Measurements from ENCODE around the gene NPPB. TPM values are rescaled to one million over a fixed set of nuclear protein-coding genes. Genes with fewer than 3 reads are reported as not detected.
A peak's percentile ranks its signal among the peaks of the same experiment; 100 is the strongest.

The NPPB gene
- total and polyA plus RNA-seq, 9 of the 15 experiments (the other 6 are each of a cell fraction or from before 2014, with no cell fraction given): not detected

DNA sequence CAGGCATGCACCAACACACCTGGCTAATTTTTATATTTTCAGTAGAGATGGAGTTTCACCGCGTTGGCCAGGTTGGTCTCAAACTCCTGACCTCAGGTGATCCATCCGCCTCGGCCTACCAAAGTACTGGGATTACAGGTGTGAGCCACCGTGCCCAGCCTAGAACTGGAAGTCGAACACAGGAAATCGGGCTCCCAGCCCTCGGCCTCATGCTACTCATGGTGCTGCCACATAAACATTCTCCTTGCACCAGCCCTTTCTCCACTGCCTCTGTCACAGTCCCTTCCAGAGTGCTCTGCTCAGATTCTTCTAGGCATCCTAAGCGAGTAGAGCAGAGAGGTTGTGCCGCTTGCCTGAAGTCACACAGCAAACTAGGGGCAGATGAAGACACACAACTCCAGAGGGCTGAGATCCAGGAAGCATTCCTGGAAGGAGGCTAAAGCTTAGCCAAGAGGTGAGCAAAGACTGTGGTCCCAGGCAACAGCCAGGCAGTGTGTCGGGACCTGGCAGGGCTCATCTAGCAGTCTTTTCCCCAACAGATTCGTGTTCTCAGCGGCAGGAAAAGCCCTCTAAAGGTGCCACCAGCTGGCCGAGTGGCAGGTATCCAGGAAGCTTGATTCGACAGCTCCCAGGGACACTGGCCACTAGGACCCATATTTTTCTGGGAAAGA, 29.6 kb upstream of the NPPB start (continued):
- TF ChIP-seq, protein P1, sequence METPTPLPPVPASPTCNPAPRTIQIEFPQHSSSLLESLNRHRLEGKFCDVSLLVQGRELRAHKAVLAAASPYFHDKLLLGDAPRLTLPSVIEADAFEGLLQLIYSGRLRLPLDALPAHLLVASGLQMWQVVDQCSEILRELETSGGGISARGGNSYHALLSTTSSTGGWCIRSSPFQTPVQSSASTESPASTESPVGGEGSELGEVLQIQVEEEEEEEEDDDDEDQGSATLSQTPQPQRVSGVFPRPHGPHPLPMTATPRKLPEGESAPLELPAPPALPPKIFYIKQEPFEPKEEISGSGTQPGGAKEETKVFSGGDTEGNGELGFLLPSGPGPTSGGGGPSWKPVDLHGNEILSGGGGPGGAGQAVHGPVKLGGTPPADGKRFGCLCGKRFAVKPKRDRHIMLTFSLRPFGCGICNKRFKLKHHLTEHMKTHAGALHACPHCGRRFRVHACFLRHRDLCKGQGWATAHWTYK (CRISPR knock-in tag; IDR thresholded peaks at IDR 0.05): no peak
- peak; percentile 60 to 79; a peak in 3 of 4 replicates for TF ChIP-seq KDM1A (IDR thresholded peaks at IDR 0.05)
- no peak for TF ChIP-seq ZNF146 (CRISPR knock-in tag; IDR thresholded peaks at IDR 0.05; ENCODE audit: unreplicated experiment)
- no peak for TF ChIP-seq DMBX1 (CRISPR knock-in tag; IDR thresholded peaks at IDR 0.05; ENCODE audit: borderline replicate concordance)
- TF ChIP-seq, protein P2, sequence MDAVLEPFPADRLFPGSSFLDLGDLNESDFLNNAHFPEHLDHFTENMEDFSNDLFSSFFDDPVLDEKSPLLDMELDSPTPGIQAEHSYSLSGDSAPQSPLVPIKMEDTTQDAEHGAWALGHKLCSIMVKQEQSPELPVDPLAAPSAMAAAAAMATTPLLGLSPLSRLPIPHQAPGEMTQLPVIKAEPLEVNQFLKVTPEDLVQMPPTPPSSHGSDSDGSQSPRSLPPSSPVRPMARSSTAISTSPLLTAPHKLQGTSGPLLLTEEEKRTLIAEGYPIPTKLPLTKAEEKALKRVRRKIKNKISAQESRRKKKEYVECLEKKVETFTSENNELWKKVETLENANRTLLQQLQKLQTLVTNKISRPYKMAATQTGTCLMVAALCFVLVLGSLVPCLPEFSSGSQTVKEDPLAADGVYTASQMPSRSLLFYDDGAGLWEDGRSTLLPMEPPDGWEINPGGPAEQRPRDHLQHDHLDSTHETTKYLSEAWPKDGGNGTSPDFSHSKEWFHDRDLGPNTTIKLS (IDR thresholded peaks at IDR 0.05; ENCODE audit: borderline replicate concordance, low read depth): no peak
- TF ChIP-seq JUND (IDR thresholded peaks at IDR 0.05; ENCODE audit: borderline replicate concordance, low read depth, low read length): no peak
- TF ChIP-seq JUND (tag; IDR thresholded peaks at IDR 0.05; ENCODE audit: borderline replicate concordance, low read depth, low read length): no peak
- no peak for TF ChIP-seq LEF1 (IDR thresholded peaks at IDR 0.05)
- TF ChIP-seq PTRF (tag; IDR thresholded peaks at IDR 0.05): no peak
- no peak for TF ChIP-seq JUN (IDR thresholded peaks at IDR 0.05; ENCODE audit: borderline replicate concordance, low read depth, low read length)
- no peak for TF ChIP-seq JUN (CRISPR knock-in tag; IDR thresholded peaks at IDR 0.05; ENCODE audit: borderline replicate concordance)
- TF ChIP-seq, protein P3, sequence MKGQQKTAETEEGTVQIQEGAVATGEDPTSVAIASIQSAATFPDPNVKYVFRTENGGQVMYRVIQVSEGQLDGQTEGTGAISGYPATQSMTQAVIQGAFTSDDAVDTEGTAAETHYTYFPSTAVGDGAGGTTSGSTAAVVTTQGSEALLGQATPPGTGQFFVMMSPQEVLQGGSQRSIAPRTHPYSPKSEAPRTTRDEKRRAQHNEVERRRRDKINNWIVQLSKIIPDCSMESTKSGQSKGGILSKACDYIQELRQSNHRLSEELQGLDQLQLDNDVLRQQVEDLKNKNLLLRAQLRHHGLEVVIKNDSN (CRISPR knock-in tag; IDR thresholded peaks at IDR 0.05): no peak
- TF ChIP-seq, protein P4, sequence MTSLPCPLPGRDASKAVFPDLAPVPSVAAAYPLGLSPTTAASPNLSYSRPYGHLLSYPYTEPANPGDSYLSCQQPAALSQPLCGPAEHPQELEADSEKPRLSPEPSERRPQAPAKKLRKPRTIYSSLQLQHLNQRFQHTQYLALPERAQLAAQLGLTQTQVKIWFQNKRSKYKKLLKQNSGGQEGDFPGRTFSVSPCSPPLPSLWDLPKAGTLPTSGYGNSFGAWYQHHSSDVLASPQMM (CRISPR knock-in tag; IDR thresholded peaks at IDR 0.05): no peak
- peak; percentile 56; the same call in 1 of the 2 replicates for TF ChIP-seq SMARCA5 (IDR thresholded peaks at IDR 0.05)
- 0 out of 2 replicates have a peak, but pooled peaks have one; percentile 52 for TF ChIP-seq PTBP1 (IDR thresholded peaks at IDR 0.05; ENCODE audit: low read depth, low read length)
- TF ChIP-seq, protein P5, sequence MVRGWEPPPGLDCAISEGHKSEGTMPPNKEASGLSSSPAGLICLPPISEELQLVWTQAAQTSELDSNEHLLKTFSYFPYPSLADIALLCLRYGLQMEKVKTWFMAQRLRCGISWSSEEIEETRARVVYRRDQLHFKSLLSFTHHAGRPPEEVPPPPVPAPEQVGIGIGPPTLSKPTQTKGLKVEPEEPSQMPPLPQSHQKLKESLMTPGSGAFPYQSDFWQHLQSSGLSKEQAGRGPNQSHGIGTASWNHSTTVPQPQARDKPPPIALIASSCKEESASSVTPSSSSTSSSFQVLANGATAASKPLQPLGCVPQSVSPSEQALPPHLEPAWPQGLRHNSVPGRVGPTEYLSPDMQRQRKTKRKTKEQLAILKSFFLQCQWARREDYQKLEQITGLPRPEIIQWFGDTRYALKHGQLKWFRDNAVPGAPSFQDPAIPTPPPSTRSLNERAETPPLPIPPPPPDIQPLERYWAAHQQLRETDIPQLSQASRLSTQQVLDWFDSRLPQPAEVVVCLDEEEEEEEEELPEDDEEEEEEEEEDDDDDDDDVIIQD (CRISPR knock-in tag; IDR thresholded peaks at IDR 0.05): 0 out of 2 replicates have a peak, but pooled peaks have one; percentile 4
- no peak for TF ChIP-seq GATAD2A (IDR thresholded peaks at IDR 0.05)
- TF ChIP-seq, protein P6, sequence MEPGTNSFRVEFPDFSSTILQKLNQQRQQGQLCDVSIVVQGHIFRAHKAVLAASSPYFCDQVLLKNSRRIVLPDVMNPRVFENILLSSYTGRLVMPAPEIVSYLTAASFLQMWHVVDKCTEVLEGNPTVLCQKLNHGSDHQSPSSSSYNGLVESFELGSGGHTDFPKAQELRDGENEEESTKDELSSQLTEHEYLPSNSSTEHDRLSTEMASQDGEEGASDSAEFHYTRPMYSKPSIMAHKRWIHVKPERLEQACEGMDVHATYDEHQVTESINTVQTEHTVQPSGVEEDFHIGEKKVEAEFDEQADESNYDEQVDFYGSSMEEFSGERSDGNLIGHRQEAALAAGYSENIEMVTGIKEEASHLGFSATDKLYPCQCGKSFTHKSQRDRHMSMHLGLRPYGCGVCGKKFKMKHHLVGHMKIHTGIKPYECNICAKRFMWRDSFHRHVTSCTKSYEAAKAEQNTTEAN (CRISPR knock-in tag; IDR thresholded peaks at IDR 0.05): no peak
- TF ChIP-seq GTF2E2 (tag; IDR thresholded peaks at IDR 0.05): no peak
- TF ChIP-seq, protein P7, sequence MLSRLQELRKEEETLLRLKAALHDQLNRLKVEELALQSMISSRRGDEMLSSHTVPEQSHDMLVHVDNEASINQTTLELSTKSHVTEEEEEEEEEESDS (CRISPR knock-in tag; IDR thresholded peaks at IDR 0.05): no peak
- TF ChIP-seq, protein P8, sequence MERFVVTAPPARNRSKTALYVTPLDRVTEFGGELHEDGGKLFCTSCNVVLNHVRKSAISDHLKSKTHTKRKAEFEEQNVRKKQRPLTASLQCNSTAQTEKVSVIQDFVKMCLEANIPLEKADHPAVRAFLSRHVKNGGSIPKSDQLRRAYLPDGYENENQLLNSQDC (CRISPR knock-in tag; IDR thresholded peaks at IDR 0.05): no peak
- TF ChIP-seq CREM (IDR thresholded peaks at IDR 0.05; ENCODE audit: low read depth): no peak

Data from K562 (cell line).